Activated CD8-positive, alpha-beta T cell treated with anti-CD3 and anti-CD28 coated beads for 36 hours (primary cell): Measurements from ENCODE around the gene SNX32. TPM values are rescaled to one million over a fixed set of nuclear protein-coding genes. Genes with fewer than 3 reads are reported as not detected.
"Not testable (repeated sequence)": the region's sequence is repeated elsewhere in the genome, so short reads cannot be mapped to it uniquely, and the experiment has no call there.

Experiments used
- ATAC-seq: fragments of 200-7000 bp; cut with Tn5 transposase; one replicate; pipeline ENCODE4 v1.10.0; 2021; ENCODE audit warnings: mild to moderate bottlenecking, moderate library complexity
- CTCF ChIA-PET: fragments of 350-600 bp; sonication (Branson Sonifier 250); formaldehyde crosslinking; loops from one replicate; lab custom pipeline; 2021; ENCODE audit warnings: antibody characterized with exemption; lab: Charles Lee
- POLR2A ChIA-PET: fragments of 350-600 bp; sonication (Branson Sonifier 250); formaldehyde crosslinking; loops from one replicate; lab custom pipeline; 2021; ENCODE audit warnings: antibody characterized with exemption; lab: Charles Lee
- DNase-seq: peaks from one replicate; pipeline ENCODE4 v3.0.0-alpha.2; 2020
- H3K27ac Mint-ChIP-seq: one replicate; pipeline ENCODE4 v1.8.0; 2021; ENCODE audit warnings: mild to moderate bottlenecking, mixed read lengths
- H3K27me3 Mint-ChIP-seq: one replicate; pipeline ENCODE4 v1.8.0; 2021; ENCODE audit warnings: mixed read lengths
- H3K36me3 Mint-ChIP-seq: one replicate; pipeline ENCODE4 v1.8.0; 2021; ENCODE audit warnings: low read depth, mixed read lengths
- H3K4me1 Mint-ChIP-seq: one replicate; pipeline ENCODE4 v1.8.0; 2021; ENCODE audit warnings: low read depth, mixed read lengths
- H3K4me3 Mint-ChIP-seq: one replicate; pipeline ENCODE4 v1.8.0; 2021; ENCODE audit warnings: mild to moderate bottlenecking, moderate library complexity, mixed read lengths
- H3K9me3 Mint-ChIP-seq: one replicate; pipeline ENCODE4 v1.8.0; 2021; ENCODE audit warnings: mixed read lengths
- intact Hi-C: fragments of 100-400 bp; cut with micrococcal nuclease; formaldehyde crosslinking; loops from one replicate; pipeline ENCODE4 v1.10.0; 2022
- total RNA-seq, 2 experiments: library from RNA; stranded (reverse); gene quantifications; one replicate each; pipeline ENCODE4 v1.2.3, GENCODE V29; 2021
- TF ChIP-seq, protein P1 (sequence below): fragments of 200-600 bp; IDR thresholded peaks from one replicate; pipeline ENCODE4 v1.8.0; 2022; ENCODE audit warnings: antibody characterized with exemption, mild to moderate bottlenecking

The SNX32 gene
- total RNA-seq, 2 experiments from 2014 or later = 1.6 to 2.1 TPM

DNA sequence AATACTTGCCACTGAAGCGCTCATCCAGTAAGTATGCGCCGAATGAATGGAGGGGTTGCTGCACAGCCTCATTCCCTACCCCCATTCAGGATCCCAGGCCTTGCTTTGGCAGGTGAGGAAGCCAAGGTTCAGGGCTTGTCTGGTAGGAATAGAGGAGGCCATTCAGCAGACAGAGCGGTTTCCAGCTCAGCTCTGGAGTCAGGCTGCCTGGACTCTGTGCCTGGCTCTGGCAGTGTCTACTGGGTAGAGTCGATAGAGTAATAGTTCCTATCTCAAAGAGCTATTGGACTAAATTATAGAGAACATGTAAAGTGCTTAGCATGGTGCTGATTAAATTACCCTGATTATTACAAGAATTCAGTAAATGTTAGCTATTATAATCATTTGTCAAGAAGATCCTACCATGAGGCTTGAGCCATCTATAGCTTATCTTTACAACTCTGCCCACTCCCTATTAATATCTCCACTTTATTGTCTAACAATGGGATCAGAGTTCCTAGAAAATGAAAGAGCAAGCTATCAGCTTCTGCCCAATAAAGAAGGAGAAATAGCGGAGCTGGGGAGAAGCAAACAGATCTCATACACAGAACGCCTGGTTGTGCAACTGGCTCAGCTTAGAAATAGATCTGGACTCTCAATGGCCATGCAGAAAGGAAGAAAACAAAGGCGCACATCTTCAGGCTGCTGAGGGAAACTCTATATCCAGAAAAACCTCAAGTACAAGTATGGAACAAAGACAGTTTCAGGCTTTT is 6.6 kb upstream of the SNX32 start:
- no peak overlapping the region for H3K4me3 Mint-ChIP-seq
- ATAC-seq = no peak
- no peaks in the 10 kb centered on the region for H3K36me3 Mint-ChIP-seq
- peaks cover 28% of the 10 kb centered on the region for H3K4me1 Mint-ChIP-seq
- ChIA-PET CTCF (interaction anchor here (0.8 to 3.1 kb wide), 12 partner anchors 9 to 233 kb away, joined by 3 to 30 read pairs (median 5); partner anchors contain the start of genes AP5B1 and KAT5), POLR2A (interaction anchor here (1.0 to 1.8 kb wide), 4 partner anchors 9 to 64 kb away, joined by 3 to 5 read pairs (median 4); no protein-coding TSS in a partner anchor)
- DNase-seq = no peak
- H3K9me3 Mint-ChIP-seq = no peaks in the 10 kb centered on the region
- intact Hi-C loops = no loop called here
- TF ChIP-seq, protein P1, sequence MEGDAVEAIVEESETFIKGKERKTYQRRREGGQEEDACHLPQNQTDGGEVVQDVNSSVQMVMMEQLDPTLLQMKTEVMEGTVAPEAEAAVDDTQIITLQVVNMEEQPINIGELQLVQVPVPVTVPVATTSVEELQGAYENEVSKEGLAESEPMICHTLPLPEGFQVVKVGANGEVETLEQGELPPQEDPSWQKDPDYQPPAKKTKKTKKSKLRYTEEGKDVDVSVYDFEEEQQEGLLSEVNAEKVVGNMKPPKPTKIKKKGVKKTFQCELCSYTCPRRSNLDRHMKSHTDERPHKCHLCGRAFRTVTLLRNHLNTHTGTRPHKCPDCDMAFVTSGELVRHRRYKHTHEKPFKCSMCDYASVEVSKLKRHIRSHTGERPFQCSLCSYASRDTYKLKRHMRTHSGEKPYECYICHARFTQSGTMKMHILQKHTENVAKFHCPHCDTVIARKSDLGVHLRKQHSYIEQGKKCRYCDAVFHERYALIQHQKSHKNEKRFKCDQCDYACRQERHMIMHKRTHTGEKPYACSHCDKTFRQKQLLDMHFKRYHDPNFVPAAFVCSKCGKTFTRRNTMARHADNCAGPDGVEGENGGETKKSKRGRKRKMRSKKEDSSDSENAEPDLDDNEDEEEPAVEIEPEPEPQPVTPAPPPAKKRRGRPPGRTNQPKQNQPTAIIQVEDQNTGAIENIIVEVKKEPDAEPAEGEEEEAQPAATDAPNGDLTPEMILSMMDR = no peak
- H3K27me3 Mint-ChIP-seq = peaks cover 2% of the 10 kb centered on the region
- H3K27ac Mint-ChIP-seq = no peak overlapping the region

GRCh38 chr11:65829459-65829858 is 4.3 kb upstream of the SNX32 start:
- H3K4me3 Mint-ChIP-seq = no peak overlapping the region
- ATAC-seq = no peak
- ChIA-PET POLR2A (interaction anchor here (0.8 kb wide), 1 partner anchor 62 kb away, joined by 3 read pairs; no protein-coding TSS in a partner anchor), CTCF (interaction anchor here (0.7 to 4.4 kb wide), 7 partner anchors 12 to 210 kb away, joined by 3 to 34 read pairs (median 4); partner anchors contain the start of genes AP5B1 and MUS81)
- intact Hi-C loops = no loop called here
- TF ChIP-seq, protein P1 = no peak
- H3K27ac Mint-ChIP-seq = no peak overlapping the region
- peaks cover 2% of the 10 kb centered on the region for H3K9me3 Mint-ChIP-seq
- no peak for DNase-seq
- peaks cover 39% of the 10 kb centered on the region for H3K4me1 Mint-ChIP-seq
- peaks cover 4% of the 10 kb centered on the region for H3K36me3 Mint-ChIP-seq
- H3K27me3 Mint-ChIP-seq = peaks cover 2% of the 10 kb centered on the region

DNA sequence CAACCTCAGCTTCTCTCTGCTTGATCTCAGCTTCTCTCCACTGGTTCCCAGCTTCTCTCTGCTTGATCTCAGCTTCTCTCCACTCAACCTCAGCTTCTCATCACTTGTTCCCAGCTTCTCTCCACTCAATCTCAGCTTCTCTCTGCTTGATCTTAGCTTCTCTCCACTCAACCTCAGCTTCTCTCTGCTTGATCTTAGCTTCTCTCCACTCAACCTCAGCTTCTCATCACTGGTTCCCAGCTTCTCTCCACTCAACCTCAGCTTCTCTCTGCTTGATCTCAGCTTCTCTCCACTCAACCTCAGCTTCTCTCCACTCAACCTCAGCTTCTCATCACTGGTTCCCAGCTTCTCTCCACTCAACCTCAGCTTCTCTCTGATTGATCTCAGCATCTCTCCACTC is 1.5 kb upstream of the SNX32 start:
- ATAC-seq, DNase-seq, H3K36me3 Mint-ChIP-seq, H3K9me3 Mint-ChIP-seq, H3K27me3 Mint-ChIP-seq, H3K4me3 Mint-ChIP-seq, intact Hi-C loops: not testable (repeated sequence)
- CTCF ChIA-PET = interaction anchor here (1.0 to 4.4 kb wide), 9 partner anchors 10 to 120 kb away, joined by 3 to 34 read pairs (median 8); partner anchors contain the start of genes AP5B1, KAT5 and MUS81
- peak overlapping the region; percentile 7 for H3K27ac Mint-ChIP-seq
- peaks cover 39% of the 10 kb centered on the region for H3K4me1 Mint-ChIP-seq
- POLR2A ChIA-PET = interaction anchor here (0.6 to 2.2 kb wide), 8 partner anchors 17 to 485 kb away, joined by 3 to 21 read pairs (median 3); partner anchors contain the start of gene CD248

DNA sequence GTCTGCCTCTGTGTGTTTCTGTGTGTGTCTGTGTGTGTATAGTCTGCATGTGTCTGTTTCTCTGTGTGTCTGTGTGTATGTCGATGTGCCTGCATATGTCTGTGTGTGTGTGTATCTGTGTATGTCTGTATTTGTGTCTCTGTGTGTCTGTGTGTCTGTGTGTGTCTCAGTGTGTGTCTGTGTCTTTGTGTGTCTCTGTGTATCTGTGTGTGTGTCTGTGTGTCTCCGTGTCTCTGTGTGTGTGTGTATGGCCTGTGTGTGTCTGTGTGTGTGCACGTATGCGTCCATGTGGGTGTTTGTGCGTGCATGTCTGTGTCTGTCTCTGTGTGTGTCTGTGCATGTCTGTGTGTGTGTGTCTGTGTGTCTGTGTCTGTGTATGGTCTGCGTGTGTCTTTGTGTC is 439 bp downstream of the SNX32 start:
- TF ChIP-seq, protein P1 = no peak
- POLR2A ChIA-PET = interaction anchor here (1.0 to 2.2 kb wide), 6 partner anchors 11 to 123 kb away, joined by 3 to 21 read pairs (median 4); partner anchors contain the start of genes KAT5 and MUS81
- H3K4me3 Mint-ChIP-seq = no peak overlapping the region
- H3K27me3 Mint-ChIP-seq = peaks cover 2% of the 10 kb centered on the region
- intact Hi-C loops = no loop called here
- DNase-seq (no peak), ATAC-seq (peak; percentile 2)
- H3K9me3 Mint-ChIP-seq = peaks cover 2% of the 10 kb centered on the region
- H3K36me3 Mint-ChIP-seq = peaks cover 4% of the 10 kb centered on the region
- CTCF ChIA-PET = interaction anchor here (1.7 to 4.1 kb wide), 3 partner anchors 16 to 115 kb away, joined by 5 to 28 read pairs (median 24); no protein-coding TSS in a partner anchor
- no peak overlapping the region for H3K27ac Mint-ChIP-seq
- H3K4me1 Mint-ChIP-seq = peaks cover 23% of the 10 kb centered on the region

GRCh38 chr11:65842144-65842543 is 8.4 kb downstream of the SNX32 start:
- ChIA-PET CTCF (no interaction called here), POLR2A (no interaction called here)
- ATAC-seq (no peak), DNase-seq (no peak)
- no peak overlapping the region for H3K4me3 Mint-ChIP-seq
- intact Hi-C loops = no loop called here
- TF ChIP-seq, protein P1 = no peak
- H3K27ac Mint-ChIP-seq = no peak overlapping the region
- no peaks in the 10 kb centered on the region for H3K9me3 Mint-ChIP-seq
- no peaks in the 10 kb centered on the region for H3K27me3 Mint-ChIP-seq
- H3K36me3 Mint-ChIP-seq = no peaks in the 10 kb centered on the region
- H3K4me1 Mint-ChIP-seq = no peaks in the 10 kb centered on the region
